Measurements from ENCODE around the gene VIT. TPM values are rescaled to one million over a fixed set of nuclear protein-coding genes. Genes with fewer than 3 reads are reported as not detected.

Gene VIT
- polyA plus RNA-seq, 1 experiment = not detected

- Histone ChIP-seq H3K27ac (ENCODE audit: low read depth, low read length) (no peak overlapping the region), H3K9me3 (ENCODE audit: control insufficient read depth, insufficient read depth, low read length) (no peaks in the 10 kb centered on the region), H3K4me3 (ENCODE audit: low read depth, low read length) (no peak overlapping the region), H3K27me3 (ENCODE audit: control insufficient read depth, insufficient read depth, low read length) (peaks cover 3% of the 10 kb centered on the region)
- ChIA-PET POLR2A (interaction anchor here (1.0 kb wide), 1 partner anchor 60 kb away, joined by 3 read pairs; no protein-coding TSS in a partner anchor), CTCF (interaction anchor here (1.1 kb wide), 1 partner anchor 38 kb away, joined by 3 read pairs; no protein-coding TSS in a partner anchor)
- no peak for TF ChIP-seq CTCF (IDR thresholded peaks at IDR 0.05; ENCODE audit: low read depth, low read length)
- no peak for DNase-seq (ENCODE audit: low read depth, low spot score)
Measured at GRCh38 chr2:36702781-36703180, 6.3 kb downstream of the VIT start.

GRCh38 chr2:36704475-36705150 lies 8.1 kb downstream of the VIT start:
- Histone ChIP-seq H3K27ac (ENCODE audit: low read depth, low read length) (no peak overlapping the region), H3K27me3 (ENCODE audit: control insufficient read depth, insufficient read depth, low read length) (peaks cover 3% of the 10 kb centered on the region), H3K9me3 (ENCODE audit: control insufficient read depth, insufficient read depth, low read length) (no peaks in the 10 kb centered on the region), H3K4me3 (ENCODE audit: low read depth, low read length) (no peak overlapping the region)
- CTCF ChIA-PET = no interaction called here
- POLR2A ChIA-PET = no interaction called here
- no peak for TF ChIP-seq CTCF (IDR thresholded peaks at IDR 0.05; ENCODE audit: low read depth, low read length)
- DNase-seq (ENCODE audit: low read depth, low spot score) = no peak

- CTCF ChIA-PET = no interaction called here
- TF ChIP-seq CTCF (IDR thresholded peaks at IDR 0.05; ENCODE audit: low read depth, low read length) = no peak
- H3K9me3 ChIP-seq (ENCODE audit: control insufficient read depth, insufficient read depth, low read length) = no peaks in the 10 kb centered on the region
- no peak overlapping the region for H3K4me3 ChIP-seq (ENCODE audit: low read depth, low read length)
- peaks cover 3% of the 10 kb centered on the region for H3K27me3 ChIP-seq (ENCODE audit: control insufficient read depth, insufficient read depth, low read length)
- no peak overlapping the region for H3K27ac ChIP-seq (ENCODE audit: low read depth, low read length)
- POLR2A ChIA-PET = no interaction called here
- DNase-seq (ENCODE audit: low read depth, low spot score) = no peak
Measured at GRCh38 chr2:36705326-36706020, 9.0 kb downstream of the VIT start.

- H3K4me3 ChIP-seq (ENCODE audit: low read depth, low read length) = no peak overlapping the region
- peaks cover 3% of the 10 kb centered on the region for H3K27me3 ChIP-seq (ENCODE audit: control insufficient read depth, insufficient read depth, low read length)
- CTCF ChIA-PET = interaction anchor here (1.2 kb wide), 1 partner anchor 12 kb away, joined by 4 read pairs; no protein-coding TSS in a partner anchor
- H3K27ac ChIP-seq (ENCODE audit: low read depth, low read length) = no peak overlapping the region
- POLR2A ChIA-PET = no interaction called here
- no peak for DNase-seq (ENCODE audit: low read depth, low spot score)
- TF ChIP-seq CTCF (IDR thresholded peaks at IDR 0.05; ENCODE audit: low read depth, low read length) = no peak
- no peaks in the 10 kb centered on the region for H3K9me3 ChIP-seq (ENCODE audit: control insufficient read depth, insufficient read depth, low read length)
Measured at GRCh38 chr2:36706021-36706876, 9.7 kb downstream of the VIT start.

Data from AG04450 (cell line).